ENCODE data around the gene PTMA.
"Not testable (repeated sequence)": the region's sequence is repeated elsewhere in the genome, so short reads cannot be mapped to it uniquely, and the experiment has no call there.

Gene PTMA

GRCh38 chr2:231713406-231713729 lies 5.0 kb downstream of the PTMA start:
- H3K4me3 ChIP-seq (ENCODE audit: low read depth, low read length); DNase-seq (ENCODE audit: low read depth): not testable (repeated sequence)

GRCh38 chr2:231713730-231714638 lies 5.7 kb downstream of the PTMA start:
- no peak overlapping the region for H3K4me3 ChIP-seq (ENCODE audit: low read depth, low read length)
- DNase-seq (ENCODE audit: low read depth), result peak; percentile 60

- DNase-seq (ENCODE audit: low read depth), result no peak
- H3K4me3 ChIP-seq (ENCODE audit: low read depth, low read length), result no peak overlapping the region
Observed at GRCh38 chr2:231714639-231715498, 6.5 kb downstream of the PTMA start.

- DNase-seq (ENCODE audit: low read depth), result no peak
- H3K4me3 ChIP-seq (ENCODE audit: low read depth, low read length), result no peak overlapping the region
Observed at GRCh38 chr2:231715499-231715837, 7.1 kb downstream of the PTMA start.

GRCh38 chr2:231715988-231716616 lies 7.8 kb downstream of the PTMA start:
- H3K4me3 ChIP-seq (ENCODE audit: low read depth, low read length), result no peak overlapping the region
- no peak for DNase-seq (ENCODE audit: low read depth)

DNA sequence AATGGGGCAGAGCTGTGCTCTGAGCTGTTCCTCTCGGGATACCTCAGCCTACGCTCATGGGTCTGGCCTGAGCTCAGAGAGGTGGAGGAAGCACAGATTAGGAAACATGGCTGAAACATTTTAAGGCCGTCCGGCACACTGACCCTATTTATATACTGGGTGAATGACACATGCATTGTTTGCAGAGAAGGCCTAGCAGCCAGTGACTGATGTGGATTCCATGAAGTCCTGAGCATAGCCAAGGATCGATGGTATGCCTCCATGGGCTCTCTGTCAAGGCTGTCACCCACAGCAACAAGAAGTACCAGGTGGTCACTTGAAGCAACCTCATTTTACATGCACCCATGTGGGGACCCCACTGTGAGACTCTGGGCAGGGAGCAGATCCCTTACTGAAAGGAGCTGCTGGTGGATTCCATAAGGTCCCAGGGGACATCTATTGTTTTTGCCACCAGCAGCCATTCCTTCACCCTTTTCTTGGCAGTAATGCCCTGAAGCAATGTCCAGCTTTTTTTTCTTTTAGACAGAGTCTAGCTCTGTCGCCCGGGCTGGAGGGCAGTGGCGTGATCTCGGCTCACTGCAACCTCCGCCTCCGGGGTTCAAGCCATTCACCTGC lies 8.4 kb downstream of the PTMA start:
- DNase-seq (ENCODE audit: low read depth), result no peak
- H3K4me3 ChIP-seq (ENCODE audit: low read depth, low read length), result no peak overlapping the region

GRCh38 chr2:231717281-231718171 lies 9.2 kb downstream of the PTMA start:
- DNase-seq (ENCODE audit: low read depth), result peak; percentile 66
- no peak overlapping the region for H3K4me3 ChIP-seq (ENCODE audit: low read depth, low read length)

GRCh38 chr2:231718799-231719198 lies 10.5 kb downstream of the PTMA start:
- DNase-seq (ENCODE audit: low read depth), result no peak
- no peak overlapping the region for H3K4me3 ChIP-seq (ENCODE audit: low read depth, low read length)

GRCh38 chr2:231720292-231720986 lies 12.1 kb downstream of the PTMA start:
- no peak for DNase-seq (ENCODE audit: low read depth)
- no peak overlapping the region for H3K4me3 ChIP-seq (ENCODE audit: low read depth, low read length)

DNA sequence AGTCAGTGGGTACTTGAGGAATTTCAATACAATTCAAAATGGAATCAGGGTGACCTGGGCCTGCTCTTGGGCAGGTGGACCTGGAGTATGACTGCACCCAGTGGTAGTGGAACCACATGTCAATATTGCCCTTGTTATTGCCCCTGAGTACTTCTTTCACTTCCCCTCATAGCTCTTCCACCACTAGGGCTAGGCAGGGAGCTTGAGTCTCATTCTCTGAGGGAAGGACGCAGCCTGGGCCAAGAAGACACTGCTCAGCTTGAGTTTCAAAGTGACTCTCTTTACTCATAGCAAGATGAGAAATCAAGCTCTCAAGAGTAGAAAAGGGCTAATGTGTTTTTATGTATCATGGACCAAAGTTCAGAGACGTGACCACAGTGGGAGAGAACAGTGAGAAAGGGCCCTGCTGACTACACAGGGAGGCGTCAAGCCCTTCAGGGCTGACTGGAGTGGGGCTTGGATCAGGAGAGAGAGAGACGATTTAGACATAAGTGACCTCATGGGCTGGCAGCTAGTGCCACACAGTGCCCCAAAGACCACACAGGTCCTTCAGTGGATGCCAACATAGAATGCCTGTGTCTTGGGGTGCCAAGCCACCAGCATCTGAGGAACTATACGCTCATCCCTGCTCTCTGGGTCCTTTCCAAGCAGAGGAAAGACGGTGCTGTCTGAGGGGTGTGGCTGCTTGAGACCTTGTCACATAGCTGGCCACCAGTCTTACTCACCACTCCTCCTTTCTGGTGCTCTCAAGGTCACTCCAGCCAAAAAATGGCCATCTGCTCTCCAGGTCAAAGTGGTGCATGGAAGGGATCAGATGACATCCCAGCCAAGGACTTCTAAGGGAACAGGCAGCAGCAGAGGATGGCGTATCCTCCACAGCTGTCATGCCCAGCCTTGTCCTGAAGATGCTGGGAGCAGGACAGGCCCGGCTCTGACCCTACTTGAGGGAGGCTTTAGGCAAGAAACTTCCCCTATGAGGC lies 13.0 kb downstream of the PTMA start:
- no peak overlapping the region for H3K4me3 ChIP-seq (ENCODE audit: low read depth, low read length)
- no peak for DNase-seq (ENCODE audit: low read depth)

- no peak for DNase-seq (ENCODE audit: low read depth)
- no peak overlapping the region for H3K4me3 ChIP-seq (ENCODE audit: low read depth, low read length)
Observed at GRCh38 chr2:231722721-231723307, 14.5 kb downstream of the PTMA start.

GRCh38 chr2:231725476-231725875 lies 17.2 kb downstream of the PTMA start:
- H3K4me3 ChIP-seq (ENCODE audit: low read depth, low read length), result no peak overlapping the region
- DNase-seq (ENCODE audit: low read depth), result no peak

DNA sequence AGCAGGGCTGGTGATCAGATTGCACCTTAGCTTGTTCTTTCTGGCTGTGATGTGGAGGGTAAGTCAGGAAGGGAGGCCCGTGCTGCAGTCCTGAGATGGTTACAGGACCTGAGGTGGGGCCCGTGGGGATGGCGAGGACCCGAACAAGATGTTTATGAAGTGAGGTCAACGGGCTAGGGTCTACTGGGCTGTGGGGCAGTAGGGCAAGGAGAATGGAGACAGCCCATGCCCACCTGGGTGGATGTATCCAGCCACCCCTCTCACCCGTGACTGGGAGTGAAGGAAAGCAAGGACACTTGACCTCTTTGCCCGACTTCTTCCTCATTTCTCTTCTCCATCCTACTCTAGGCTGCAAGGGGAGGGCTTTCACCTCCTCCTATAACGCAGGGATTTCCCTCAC lies 18.0 kb downstream of the PTMA start:
- H3K4me3 ChIP-seq (ENCODE audit: low read depth, low read length), result no peak overlapping the region
- DNase-seq (ENCODE audit: low read depth), result no peak

DNA sequence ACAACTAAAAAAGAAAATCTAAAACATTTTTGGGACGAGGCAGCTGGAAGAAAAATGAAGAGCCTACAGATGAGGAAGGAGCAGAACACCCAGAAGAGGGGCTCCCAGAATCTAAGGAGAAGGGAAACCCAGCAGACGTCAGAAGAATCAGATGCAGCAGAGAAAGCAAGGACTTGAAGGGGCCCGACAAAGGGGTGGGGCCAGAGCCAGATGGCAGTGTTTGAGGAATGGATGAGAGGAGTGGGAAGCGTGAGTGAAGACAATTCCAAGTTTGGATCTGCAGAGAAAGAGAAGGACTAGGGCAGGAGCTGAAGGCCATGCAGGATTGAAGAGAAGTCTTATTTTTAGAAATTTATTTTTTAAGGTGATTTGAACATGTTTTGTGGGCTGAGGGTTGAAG lies 19.3 kb downstream of the PTMA start:
- no peak for DNase-seq (ENCODE audit: low read depth)
- H3K4me3 ChIP-seq (ENCODE audit: low read depth, low read length), result no peak overlapping the region

GRCh38 chr2:231732604-231733003 lies 24.3 kb downstream of the PTMA start:
- no peak for DNase-seq (ENCODE audit: low read depth)
- no peak overlapping the region for H3K4me3 ChIP-seq (ENCODE audit: low read depth, low read length)

- no peak for DNase-seq (ENCODE audit: low read depth)
- no peak overlapping the region for H3K4me3 ChIP-seq (ENCODE audit: low read depth, low read length)
Observed at GRCh38 chr2:231737761-231738160, 29.4 kb downstream of the PTMA start.

Measured in skeletal muscle cell (primary cell).